HK-2 (cell line): Measurements from ENCODE around the gene MBOAT1.
"Not testable (repeated sequence)": the region's sequence is repeated elsewhere in the genome, so short reads cannot be mapped to it uniquely, and the experiment has no call there.

Source experiments
- DNase-seq: peaks from one replicate; pipeline ENCODE4 v3.0.0-alpha.2; 2018; ENCODE audit not compliant: unreplicated experiment

Gene MBOAT1

GRCh38 chr6:20172842-20173456, 39.3 kb downstream of the MBOAT1 start:
- no peak for DNase-seq

GRCh38 chr6:20170455-20171148, 41.7 kb downstream of the MBOAT1 start:
- DNase-seq: no peak

GRCh38 chr6:20169786-20170185, 42.5 kb downstream of the MBOAT1 start:
- no peak for DNase-seq

- no peak for DNase-seq
Measured at GRCh38 chr6:20169119-20169557, 43.1 kb downstream of the MBOAT1 start.

GRCh38 chr6:20168690-20169089, 43.6 kb downstream of the MBOAT1 start:
- no peak for DNase-seq

- no peak for DNase-seq
Measured at GRCh38 chr6:20167601-20168000, 44.7 kb downstream of the MBOAT1 start.

- no peak for DNase-seq
Measured at GRCh38 chr6:20166210-20166609, 46.1 kb downstream of the MBOAT1 start.

- no peak for DNase-seq
Measured at GRCh38 chr6:20162515-20162914, 49.8 kb downstream of the MBOAT1 start.

GRCh38 chr6:20160541-20161283, 51.6 kb downstream of the MBOAT1 start:
- DNase-seq: no peak

- DNase-seq: no peak
Measured at GRCh38 chr6:20159781-20160540, 52.3 kb downstream of the MBOAT1 start.

GRCh38 chr6:20159098-20159497, 53.2 kb downstream of the MBOAT1 start:
- DNase-seq: no peak

- DNase-seq: no peak
Measured at GRCh38 chr6:20158676-20159075, 53.6 kb downstream of the MBOAT1 start.

- DNase-seq: no peak
Measured at GRCh38 chr6:20156824-20157223, 55.4 kb downstream of the MBOAT1 start.

- no peak for DNase-seq
Measured at GRCh38 chr6:20154753-20155152, 57.5 kb downstream of the MBOAT1 start.

GRCh38 chr6:20153194-20153593, 59.1 kb downstream of the MBOAT1 start:
- no peak for DNase-seq

GRCh38 chr6:20148433-20148832, 63.8 kb downstream of the MBOAT1 start:
- no peak for DNase-seq

GRCh38 chr6:20147469-20147868, 64.8 kb downstream of the MBOAT1 start:
- DNase-seq: no peak

- not testable (repeated sequence) for DNase-seq
Measured at GRCh38 chr6:20146831-20147230, 65.4 kb downstream of the MBOAT1 start.

- DNase-seq: no peak
Measured at GRCh38 chr6:20146291-20146690, 66.0 kb downstream of the MBOAT1 start.

GRCh38 chr6:20142866-20143265, 69.4 kb downstream of the MBOAT1 start:
- no peak for DNase-seq

GRCh38 chr6:20141931-20142330, 70.3 kb downstream of the MBOAT1 start:
- DNase-seq: no peak
